GM23338 (cell line): ENCODE data around the gene RBM22. TPM values are rescaled to one million over a fixed set of nuclear protein-coding genes. Genes with fewer than 3 reads are reported as not detected.

Experiments
- ATAC-seq: fragments of 200-7000 bp; cut with Tn5 transposase; 3 replicates; pipeline ENCODE4 v1.9.1; 2020
- DNase-seq: peaks from one replicate; pipeline ENCODE4 v3.0.0-alpha.2; 2015; ENCODE audit warnings: low spot score
- H2AFZ ChIP-seq: fragments of 200-600 bp; sonication (generic); 2 replicates; pipeline ENCODE4 v1.8.0; 2016; ENCODE audit warnings: antibody characterized with exemption, mild to moderate bottlenecking, moderate library complexity
- H3F3A ChIP-seq: fragments of 200-600 bp; sonication (generic); replicated peaks from 2 replicates; pipeline ENCODE4 v1.8.0; 2017; ENCODE audit warnings: antibody characterized with exemption, mixed run types, low read depth
- H3K27ac ChIP-seq: fragments of 200-600 bp; sonication (generic); 2 replicates; pipeline ENCODE4 v1.6.1; 2016; ENCODE audit warnings: low read depth
- H3K27me3 ChIP-seq: fragments of 200-600 bp; sonication (generic); 2 replicates; pipeline ENCODE4 v1.8.0; 2016; ENCODE audit warnings: mild to moderate bottlenecking, mixed run types, moderate library complexity; ENCODE audit not compliant: insufficient read depth
- H3K36me3 ChIP-seq: fragments of 200-600 bp; sonication (generic); 2 replicates; pipeline ENCODE4 v1.8.0; 2016; ENCODE audit warnings: mild to moderate bottlenecking; ENCODE audit not compliant: insufficient read depth
- H3K4me1 ChIP-seq: fragments of 200-600 bp; sonication (generic); 2 replicates; pipeline ENCODE4 v1.8.0; 2016; ENCODE audit warnings: mild to moderate bottlenecking, moderate library complexity; ENCODE audit not compliant: insufficient read depth
- H3K4me2 ChIP-seq: fragments of 200-600 bp; sonication (generic); 2 replicates; pipeline ENCODE4 v1.7.1; 2017; ENCODE audit warnings: mixed run types
- H3K4me3 ChIP-seq: fragments of 200-600 bp; sonication (generic); 2 replicates; pipeline ENCODE4 v1.6.1; 2016; ENCODE audit warnings: mixed run types
- H3K79me2 ChIP-seq: fragments of 200-600 bp; sonication (generic); replicated peaks from 2 replicates; pipeline ENCODE4 v1.8.0; 2017; ENCODE audit warnings: mild to moderate bottlenecking; ENCODE audit not compliant: insufficient read depth
- H3K9me2 ChIP-seq: fragments of 200-600 bp; sonication (generic); 2 replicates; pipeline ENCODE4 v1.8.0; 2017; ENCODE audit not compliant: insufficient read depth
- H4K20me1 ChIP-seq: fragments of 200-600 bp; sonication (generic); replicated peaks from 2 replicates; pipeline ENCODE4 v1.8.0; 2017; ENCODE audit warnings: mild to moderate bottlenecking; ENCODE audit not compliant: insufficient read depth
- H3K27ac Mint-ChIP-seq: 2 replicates; pipeline ENCODE4 v1.8.0; 2020; ENCODE audit warnings: inconsistent platforms, mild to moderate bottlenecking, moderate library complexity, mixed read lengths
- H3K27me3 Mint-ChIP-seq: 3 replicates; pipeline ENCODE4 v1.8.0; 2022; ENCODE audit warnings: low read depth, mild to moderate bottlenecking, moderate library complexity, mixed read lengths, inconsistent platforms; ENCODE audit not compliant: insufficient read depth, poor library complexity
- H3K36me3 Mint-ChIP-seq: 3 replicates; pipeline ENCODE4 v1.8.0; 2021; ENCODE audit warnings: low read depth, mild to moderate bottlenecking, inconsistent platforms, moderate library complexity, mixed read lengths
- H3K4me1 Mint-ChIP-seq: 3 replicates; pipeline ENCODE4 v1.8.0; 2020; ENCODE audit warnings: mild to moderate bottlenecking, inconsistent platforms, mixed read lengths
- H3K4me3 Mint-ChIP-seq: 3 replicates; pipeline ENCODE4 v1.8.0; 2021; ENCODE audit warnings: moderate library complexity, mild to moderate bottlenecking, inconsistent platforms, mixed read lengths
- H3K9me3 Mint-ChIP-seq: 3 replicates; pipeline ENCODE4 v1.8.0; 2020; ENCODE audit warnings: moderate library complexity, mild to moderate bottlenecking, inconsistent platforms, mixed read lengths
- CREB1 ChIP-seq: fragments of 250-450 bp; sonication (Bioruptor Pico); IDR thresholded peaks from 2 replicates; pipeline ENCODE4 v1.5.0; 2020; ENCODE audit warnings: low read depth, mild to moderate bottlenecking, moderate library complexity
- EZH2 ChIP-seq: fragments of 200-600 bp; sonication (generic); IDR thresholded peaks from one replicate; pipeline ENCODE4 v1.8.0; 2017; ENCODE audit warnings: antibody characterized with exemption, mild to moderate bottlenecking, low read depth; ENCODE audit not compliant: unreplicated experiment
- EZH2phosphoT487 ChIP-seq: fragments of 200-600 bp; sonication (generic); IDR thresholded peaks from one replicate; pipeline ENCODE4 v1.8.1; 2018; ENCODE audit warnings: antibody characterized with exemption; ENCODE audit not compliant: unreplicated experiment
- JUNB ChIP-seq: IDR thresholded peaks from one replicate; pipeline ENCODE4 v1.6.1; 2016; ENCODE audit warnings: antibody characterized with exemption; ENCODE audit not compliant: unreplicated experiment
- NANOG ChIP-seq: IDR thresholded peaks from 2 replicates; pipeline ENCODE4 v1.6.1; 2016; ENCODE audit warnings: antibody characterized with exemption, borderline replicate concordance
- POLR2AphosphoS5 ChIP-seq: IDR thresholded peaks from 2 replicates; pipeline ENCODE4 v1.6.1; 2016; ENCODE audit warnings: antibody characterized with exemption, low read depth
- ZNF114 ChIP-seq: fragments of 250-450 bp; sonication (Bioruptor Pico); IDR thresholded peaks from 2 replicates; pipeline ENCODE4 v1.5.0; 2020; ENCODE audit warnings: mild to moderate bottlenecking, moderate library complexity
- ZNF331 ChIP-seq: fragments of 250-450 bp; sonication (Bioruptor Pico); IDR thresholded peaks from 2 replicates; pipeline ENCODE4 v1.5.0; 2020; ENCODE audit warnings: low read depth, mild to moderate bottlenecking, moderate library complexity
- polyA plus RNA-seq: library from polyadenylated mRNA; unstranded; fragments of >200 nt; fragmentation: Nextera tagmentation; extraction: Ambion mirVana; gene quantifications from 2 replicates; pipeline ENCODE4 v1.2.1, GENCODE V29; 2016
- total RNA-seq: library from RNA; depleted of rRNA; stranded (reverse); fragments of >200 nt; shearing (Covaris generic); gene quantifications from 2 replicates; pipeline ENCODE4 v1.2.3, GENCODE V29; 2014
- TF ChIP-seq, protein P1 (sequence below), 2 experiments: fragments of 200-600 bp in 1 of 2; sonication (generic) in 1 of 2; conservative IDR thresholded peaks; 2 replicates each; pipeline versions ENCODE4 v1.5.1 to v1.6.1; 2016 to 2017; ENCODE audit warnings: antibody characterized with exemption in 2 of 2, low read depth in 2 of 2, mild to moderate bottlenecking in 2 of 2, moderate library complexity in 1 of 2
- TF ChIP-seq, protein P2 (sequence below): IDR thresholded peaks from 2 replicates; pipeline ENCODE4 v1.6.1; 2016; ENCODE audit warnings: antibody characterized with exemption
- TF ChIP-seq, protein P3 (sequence below): fragments of 250-450 bp; sonication (Bioruptor Pico); IDR thresholded peaks from 2 replicates; pipeline ENCODE4 v1.5.0; 2020; ENCODE audit warnings: mild to moderate bottlenecking, moderate library complexity

RBM22 gene
- total and polyA plus RNA-seq, 2 experiments from 2014 or later, result 23.4 to 32.3 TPM

DNA sequence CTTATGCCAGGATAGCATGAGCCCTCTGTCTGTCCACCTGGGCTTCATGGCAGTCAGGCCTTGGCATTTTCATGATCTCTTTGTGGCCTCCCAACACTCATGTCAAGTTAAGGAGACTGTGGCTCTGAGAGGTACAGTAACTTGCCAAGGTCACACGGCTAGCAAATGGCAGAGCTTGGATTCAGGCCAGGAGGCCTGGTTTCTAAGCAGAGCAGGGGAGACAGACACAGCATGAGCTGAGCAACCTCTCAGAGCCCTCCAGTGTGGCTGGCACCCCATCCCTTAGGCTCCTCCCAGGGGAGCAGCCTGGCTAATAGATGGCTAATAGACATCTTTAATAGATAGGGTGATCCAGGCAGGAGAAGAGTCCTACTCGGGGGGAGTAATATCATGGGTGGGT, 56.3 kb downstream of the RBM22 start (continued):
- TF ChIP-seq EZH2phosphoT487, result no peak
- no peak for TF ChIP-seq JUNB
- no peak for TF ChIP-seq CREB1 (CRISPR knock-in tag)
- no peak for TF ChIP-seq POLR2AphosphoS5
- TF ChIP-seq, protein P1, sequence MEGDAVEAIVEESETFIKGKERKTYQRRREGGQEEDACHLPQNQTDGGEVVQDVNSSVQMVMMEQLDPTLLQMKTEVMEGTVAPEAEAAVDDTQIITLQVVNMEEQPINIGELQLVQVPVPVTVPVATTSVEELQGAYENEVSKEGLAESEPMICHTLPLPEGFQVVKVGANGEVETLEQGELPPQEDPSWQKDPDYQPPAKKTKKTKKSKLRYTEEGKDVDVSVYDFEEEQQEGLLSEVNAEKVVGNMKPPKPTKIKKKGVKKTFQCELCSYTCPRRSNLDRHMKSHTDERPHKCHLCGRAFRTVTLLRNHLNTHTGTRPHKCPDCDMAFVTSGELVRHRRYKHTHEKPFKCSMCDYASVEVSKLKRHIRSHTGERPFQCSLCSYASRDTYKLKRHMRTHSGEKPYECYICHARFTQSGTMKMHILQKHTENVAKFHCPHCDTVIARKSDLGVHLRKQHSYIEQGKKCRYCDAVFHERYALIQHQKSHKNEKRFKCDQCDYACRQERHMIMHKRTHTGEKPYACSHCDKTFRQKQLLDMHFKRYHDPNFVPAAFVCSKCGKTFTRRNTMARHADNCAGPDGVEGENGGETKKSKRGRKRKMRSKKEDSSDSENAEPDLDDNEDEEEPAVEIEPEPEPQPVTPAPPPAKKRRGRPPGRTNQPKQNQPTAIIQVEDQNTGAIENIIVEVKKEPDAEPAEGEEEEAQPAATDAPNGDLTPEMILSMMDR (conservative IDR thresholded peaks at IDR 0.05; ENCODE audit: low read depth in 2 of 2), result no peak
- TF ChIP-seq ZNF114, result no peak
- TF ChIP-seq, protein P2, sequence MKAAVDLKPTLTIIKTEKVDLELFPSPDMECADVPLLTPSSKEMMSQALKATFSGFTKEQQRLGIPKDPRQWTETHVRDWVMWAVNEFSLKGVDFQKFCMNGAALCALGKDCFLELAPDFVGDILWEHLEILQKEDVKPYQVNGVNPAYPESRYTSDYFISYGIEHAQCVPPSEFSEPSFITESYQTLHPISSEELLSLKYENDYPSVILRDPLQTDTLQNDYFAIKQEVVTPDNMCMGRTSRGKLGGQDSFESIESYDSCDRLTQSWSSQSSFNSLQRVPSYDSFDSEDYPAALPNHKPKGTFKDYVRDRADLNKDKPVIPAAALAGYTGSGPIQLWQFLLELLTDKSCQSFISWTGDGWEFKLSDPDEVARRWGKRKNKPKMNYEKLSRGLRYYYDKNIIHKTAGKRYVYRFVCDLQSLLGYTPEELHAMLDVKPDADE, result no peak
- TF ChIP-seq EZH2, result no peak

DNA sequence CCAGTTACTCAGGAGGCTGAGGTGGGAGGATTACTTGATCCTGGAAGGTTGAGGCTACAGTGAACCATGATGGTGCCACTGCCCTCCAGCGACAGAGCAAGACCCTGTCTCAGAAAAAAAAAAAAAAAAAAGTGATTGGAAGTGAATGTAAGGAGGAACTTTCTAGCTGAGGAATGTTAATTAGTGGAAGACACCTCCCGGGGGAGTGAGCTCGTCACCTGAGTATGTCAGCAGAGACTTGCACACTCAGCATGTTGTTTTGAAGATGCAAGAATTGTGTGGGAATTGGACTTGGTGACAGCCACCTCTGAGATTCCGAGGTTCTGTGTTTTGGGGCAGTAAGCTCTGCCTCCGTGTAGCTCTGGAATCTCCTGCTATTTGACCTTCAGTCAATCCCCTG, 56.8 kb downstream of the RBM22 start:
- Mint-ChIP-seq H3K4me1 (peaks cover 35% of the 10 kb centered on the region), H3K4me3 (no peak overlapping the region), H3K9me3 (no peaks in the 10 kb centered on the region), H3K27ac (peak overlapping the region; percentile 45; the same call in 1 of the 2 replicates), H3K36me3 (no peaks in the 10 kb centered on the region; the same call in 2 of the 3 replicates), H3K27me3 (peaks cover 4% of the 10 kb centered on the region)
- no peaks in the 10 kb centered on the region for H3K27me3 ChIP-seq
- no peaks in the 10 kb centered on the region for H3K9me2 ChIP-seq
- DNase-seq (no peak), ATAC-seq (no peak)
- no peak overlapping the region for H3K4me2 ChIP-seq
- H4K20me1 ChIP-seq, result no peaks in the 10 kb centered on the region
- H3K27ac ChIP-seq, result no peak overlapping the region
- no peaks in the 10 kb centered on the region for H3K79me2 ChIP-seq
- no peaks in the 10 kb centered on the region; the same call in 1 of the 2 replicates for H3K4me1 ChIP-seq
- H3K4me3 ChIP-seq, result no peak overlapping the region
- no peaks in the 10 kb centered on the region for H3K36me3 ChIP-seq
- no peaks in the 10 kb centered on the region for H3F3A ChIP-seq
- H2AFZ ChIP-seq, result no peak overlapping the region
- TF ChIP-seq EZH2 (no peak), CREB1 (CRISPR knock-in tag) (no peak), POLR2AphosphoS5 (no peak), ZNF114 (no peak), JUNB (no peak), NANOG (no peak), EZH2phosphoT487 (no peak), ZNF331 (no peak)
- TF ChIP-seq, protein P1 (conservative IDR thresholded peaks at IDR 0.05; ENCODE audit: low read depth in 2 of 2), result no peak
- TF ChIP-seq, protein P2, result no peak
- TF ChIP-seq, protein P3, sequence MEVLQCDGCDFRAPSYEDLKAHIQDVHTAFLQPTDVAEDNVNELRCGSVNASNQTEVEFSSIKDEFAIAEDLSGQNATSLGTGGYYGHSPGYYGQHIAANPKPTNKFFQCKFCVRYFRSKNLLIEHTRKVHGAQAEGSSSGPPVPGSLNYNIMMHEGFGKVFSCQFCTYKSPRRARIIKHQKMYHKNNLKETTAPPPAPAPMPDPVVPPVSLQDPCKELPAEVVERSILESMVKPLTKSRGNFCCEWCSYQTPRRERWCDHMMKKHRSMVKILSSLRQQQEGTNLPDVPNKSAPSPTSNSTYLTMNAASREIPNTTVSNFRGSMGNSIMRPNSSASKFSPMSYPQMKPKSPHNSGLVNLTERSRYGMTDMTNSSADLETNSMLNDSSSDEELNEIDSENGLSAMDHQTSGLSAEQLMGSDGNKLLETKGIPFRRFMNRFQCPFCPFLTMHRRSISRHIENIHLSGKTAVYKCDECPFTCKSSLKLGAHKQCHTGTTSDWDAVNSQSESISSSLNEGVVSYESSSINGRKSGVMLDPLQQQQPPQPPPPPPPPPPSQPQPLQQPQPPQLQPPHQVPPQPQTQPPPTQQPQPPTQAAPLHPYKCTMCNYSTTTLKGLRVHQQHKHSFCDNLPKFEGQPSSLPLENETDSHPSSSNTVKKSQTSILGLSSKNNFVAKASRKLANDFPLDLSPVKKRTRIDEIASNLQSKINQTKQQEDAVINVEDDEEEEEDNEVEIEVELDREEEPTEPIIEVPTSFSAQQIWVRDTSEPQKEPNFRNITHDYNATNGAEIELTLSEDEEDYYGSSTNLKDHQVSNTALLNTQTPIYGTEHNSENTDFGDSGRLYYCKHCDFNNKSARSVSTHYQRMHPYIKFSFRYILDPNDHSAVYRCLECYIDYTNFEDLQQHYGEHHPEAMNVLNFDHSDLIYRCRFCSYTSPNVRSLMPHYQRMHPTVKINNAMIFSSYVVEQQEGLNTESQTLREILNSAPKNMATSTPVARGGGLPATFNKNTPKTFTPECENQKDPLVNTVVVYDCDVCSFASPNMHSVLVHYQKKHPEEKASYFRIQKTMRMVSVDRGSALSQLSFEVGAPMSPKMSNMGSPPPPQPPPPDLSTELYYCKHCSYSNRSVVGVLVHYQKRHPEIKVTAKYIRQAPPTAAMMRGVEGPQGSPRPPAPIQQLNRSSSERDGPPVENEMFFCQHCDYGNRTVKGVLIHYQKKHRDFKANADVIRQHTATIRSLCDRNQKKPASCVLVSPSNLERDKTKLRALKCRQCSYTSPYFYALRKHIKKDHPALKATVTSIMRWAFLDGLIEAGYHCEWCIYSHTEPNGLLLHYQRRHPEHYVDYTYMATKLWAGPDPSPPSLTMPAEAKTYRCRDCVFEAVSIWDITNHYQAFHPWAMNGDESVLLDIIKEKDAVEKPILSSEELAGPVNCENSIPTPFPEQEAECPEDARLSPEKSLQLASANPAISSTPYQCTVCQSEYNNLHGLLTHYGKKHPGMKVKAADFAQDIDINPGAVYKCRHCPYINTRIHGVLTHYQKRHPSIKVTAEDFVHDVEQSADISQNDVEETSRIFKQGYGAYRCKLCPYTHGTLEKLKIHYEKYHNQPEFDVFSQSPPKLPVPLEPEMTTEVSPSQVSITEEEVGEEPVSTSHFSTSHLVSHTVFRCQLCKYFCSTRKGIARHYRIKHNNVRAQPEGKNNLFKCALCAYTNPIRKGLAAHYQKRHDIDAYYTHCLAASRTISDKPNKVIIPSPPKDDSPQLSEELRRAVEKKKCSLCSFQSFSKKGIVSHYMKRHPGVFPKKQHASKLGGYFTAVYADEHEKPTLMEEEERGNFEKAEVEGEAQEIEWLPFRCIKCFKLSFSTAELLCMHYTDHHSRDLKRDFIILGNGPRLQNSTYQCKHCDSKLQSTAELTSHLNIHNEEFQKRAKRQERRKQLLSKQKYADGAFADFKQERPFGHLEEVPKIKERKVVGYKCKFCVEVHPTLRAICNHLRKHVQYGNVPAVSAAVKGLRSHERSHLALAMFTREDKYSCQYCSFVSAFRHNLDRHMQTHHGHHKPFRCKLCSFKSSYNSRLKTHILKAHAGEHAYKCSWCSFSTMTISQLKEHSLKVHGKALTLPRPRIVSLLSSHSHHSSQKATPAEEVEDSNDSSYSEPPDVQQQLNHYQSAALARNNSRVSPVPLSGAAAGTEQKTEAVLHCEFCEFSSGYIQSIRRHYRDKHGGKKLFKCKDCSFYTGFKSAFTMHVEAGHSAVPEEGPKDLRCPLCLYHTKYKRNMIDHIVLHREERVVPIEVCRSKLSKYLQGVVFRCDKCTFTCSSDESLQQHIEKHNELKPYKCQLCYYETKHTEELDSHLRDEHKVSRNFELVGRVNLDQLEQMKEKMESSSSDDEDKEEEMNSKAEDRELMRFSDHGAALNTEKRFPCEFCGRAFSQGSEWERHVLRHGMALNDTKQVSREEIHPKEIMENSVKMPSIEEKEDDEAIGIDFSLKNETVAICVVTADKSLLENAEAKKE (CRISPR knock-in tag), result no peak
